Esophagus mucosa (tissue), 1 donor: ENCODE results near the gene MAP4K4. TPM values are rescaled to one million over a fixed set of nuclear protein-coding genes. Genes with fewer than 3 reads are reported as not detected.

ENCODE experiments used
- ATAC-seq: fragments of 200-7000 bp; cut with Tn5 transposase; one replicate; pipeline ENCODE4 v1.9.1; 2020
- total RNA-seq: library from RNA; stranded (reverse); gene quantifications from one replicate; pipeline ENCODE4 v1.2.4, GENCODE V29; 2023
- donor health status: DM: yes; HTN: yes; CAD: no.

MAP4K4 gene
- total RNA-seq, 1 donor from 2014 or later, result 62.9 TPM

GRCh38 chr2:101693991-101694588 lies 3.4 kb upstream of the MAP4K4 start:
- ATAC-seq, result no peak

- ATAC-seq, result peak; percentile 41
Measured at GRCh38 chr2:101696272-101697123, 1.0 kb upstream of the MAP4K4 start.

GRCh38 chr2:101698014-101698843 lies 722 bp downstream of the MAP4K4 start:
- no peak for ATAC-seq

- ATAC-seq, result peak; percentile 65
Measured at GRCh38 chr2:101698844-101699754, 1.6 kb downstream of the MAP4K4 start.

GRCh38 chr2:101699755-101700461 lies 2.4 kb downstream of the MAP4K4 start:
- ATAC-seq, result no peak

GRCh38 chr2:101704046-101704466 lies 6.5 kb downstream of the MAP4K4 start:
- peak; percentile 48 for ATAC-seq

- no peak for ATAC-seq
Measured at GRCh38 chr2:101704816-101705578, 7.5 kb downstream of the MAP4K4 start.

- no peak for ATAC-seq
Measured at GRCh38 chr2:101706121-101706818, 8.8 kb downstream of the MAP4K4 start.

- ATAC-seq, result no peak
Measured at GRCh38 chr2:101706819-101707177, 9.3 kb downstream of the MAP4K4 start.

GRCh38 chr2:101710036-101710435 lies 12.5 kb downstream of the MAP4K4 start:
- ATAC-seq, result peak; percentile 85

GRCh38 chr2:101710471-101711318 lies 13.2 kb downstream of the MAP4K4 start:
- peak; percentile 73 for ATAC-seq

- ATAC-seq, result no peak
Measured at GRCh38 chr2:101714118-101714517, 16.6 kb downstream of the MAP4K4 start.

GRCh38 chr2:101717071-101717845 lies 19.8 kb downstream of the MAP4K4 start:
- peak; percentile 72 for ATAC-seq

GRCh38 chr2:101718479-101718878 lies 21.0 kb downstream of the MAP4K4 start:
- ATAC-seq, result no peak

GRCh38 chr2:101718993-101719571 lies 21.6 kb downstream of the MAP4K4 start:
- ATAC-seq, result no peak

- no peak for ATAC-seq
Measured at GRCh38 chr2:101720732-101721131, 23.2 kb downstream of the MAP4K4 start.

GRCh38 chr2:101722864-101723263 lies 25.4 kb downstream of the MAP4K4 start:
- ATAC-seq, result no peak
